ENCODE measurements around the gene DKK1. TPM values are rescaled to one million over a fixed set of nuclear protein-coding genes. Genes with fewer than 3 reads are reported as not detected.

Gene DKK1
- total RNA-seq = 10 to 100 TPM; 12.7 to 18.5 (median 15.8) TPM

GRCh38 chr10:52313933-52314821, at the start of gene DKK1:
TSS of gene DKK1 (plus strand) at chr10:52314281. CDS start at chr10:52314435, 154 bp downstream.
- Histone ChIP-seq H3K27ac (no peak within 1 kb of the TSS), H3K27me3 (peaks cover 32% of the 10 kb centered on the region)

GRCh38 chr10:52265131-52265926, 48.8 kb upstream of the DKK1 start:
- no peak overlapping the region for H3K4me3 ChIP-seq
- H3K27me3 ChIP-seq = no peaks in the 10 kb centered on the region
- no peaks in the 10 kb centered on the region for H3K9me3 ChIP-seq
- H3K27ac ChIP-seq = no peak overlapping the region
- DNase-seq (ENCODE audit: low spot score in 2 of 2) = no peak
- no peaks in the 10 kb centered on the region for H3K36me3 ChIP-seq
- 80% methylated on average over 3 of the region's 3 CpGs for WGBS
- no peak for TF ChIP-seq EP300 (IDR thresholded peaks at IDR 0.05)
- TF ChIP-seq POLR2A (IDR thresholded peaks at IDR 0.05) = no peak
- no peak for TF ChIP-seq POLR2AphosphoS5 (IDR thresholded peaks at IDR 0.05)
- TF ChIP-seq CTCF (IDR thresholded peaks at IDR 0.05) = no peak
- no peaks in the 10 kb centered on the region for H3K4me1 ChIP-seq

More at GRCh38 chr10:52313933-52314821, at the start of gene DKK1:
- Histone ChIP-seq H3K4me1 (peaks cover 19% of the 10 kb centered on the region), H3K4me3 (peak within 1 kb of the TSS; percentile 52), H3K36me3 (no peaks in the 10 kb centered on the region), H3K9me3 (no peaks in the 10 kb centered on the region)
- TF ChIP-seq POLR2AphosphoS5 (IDR thresholded peaks at IDR 0.05) (no peak), CTCF (IDR thresholded peaks at IDR 0.05) (peak in 1 of 2 donors; percentile 61), EP300 (IDR thresholded peaks at IDR 0.05) (no peak), POLR2A (IDR thresholded peaks at IDR 0.05) (peak in 1 of 2 donors; percentile 77)
- peak; percentile 86 for DNase-seq (ENCODE audit: low spot score in 2 of 2)
- WGBS = 2% methylated on average over 15 of the region's 55 CpGs

- H3K4me3 ChIP-seq = no peak overlapping the region
- DNase-seq (ENCODE audit: low spot score in 2 of 2) = no peak
- H3K27ac ChIP-seq = no peak overlapping the region
- H3K4me1 ChIP-seq = no peaks in the 10 kb centered on the region
- no peaks in the 10 kb centered on the region for H3K36me3 ChIP-seq
- WGBS = 79% methylated on average over 1 of the region's 1 CpG
- no peaks in the 10 kb centered on the region for H3K27me3 ChIP-seq
- no peak for TF ChIP-seq POLR2AphosphoS5 (IDR thresholded peaks at IDR 0.05)
- TF ChIP-seq CTCF (IDR thresholded peaks at IDR 0.05) = no peak
- TF ChIP-seq POLR2A (IDR thresholded peaks at IDR 0.05) = no peak
- TF ChIP-seq EP300 (IDR thresholded peaks at IDR 0.05) = no peak
- no peaks in the 10 kb centered on the region for H3K9me3 ChIP-seq
These were observed 47.2 kb upstream of the DKK1 start for GRCh38 chr10:52266858-52267257.

- Histone ChIP-seq H3K36me3 (no peaks in the 10 kb centered on the region), H3K27me3 (no peaks in the 10 kb centered on the region), H3K27ac (no peak overlapping the region), H3K4me3 (no peak overlapping the region), H3K9me3 (no peaks in the 10 kb centered on the region), H3K4me1 (no peaks in the 10 kb centered on the region)
- DNase-seq (ENCODE audit: low spot score in 2 of 2) = no peak
- TF ChIP-seq CTCF (IDR thresholded peaks at IDR 0.05) = no peak
- TF ChIP-seq EP300 (IDR thresholded peaks at IDR 0.05) = no peak
- no peak for TF ChIP-seq POLR2AphosphoS5 (IDR thresholded peaks at IDR 0.05)
- no peak for TF ChIP-seq POLR2A (IDR thresholded peaks at IDR 0.05)
- WGBS = 76% methylated on average over 2 of the region's 2 CpGs
These were observed 45.3 kb upstream of the DKK1 start for GRCh38 chr10:52268790-52269189.

GRCh38 chr10:52269233-52269632, 44.8 kb upstream of the DKK1 start:
- no peaks in the 10 kb centered on the region for H3K9me3 ChIP-seq
- H3K27ac ChIP-seq = no peak overlapping the region
- 80% methylated on average over 4 of the region's 4 CpGs for WGBS
- TF ChIP-seq POLR2A (IDR thresholded peaks at IDR 0.05) (no peak), CTCF (IDR thresholded peaks at IDR 0.05) (no peak)
- no peaks in the 10 kb centered on the region for H3K4me1 ChIP-seq
- no peak for DNase-seq (ENCODE audit: low spot score in 2 of 2)
- no peak overlapping the region for H3K4me3 ChIP-seq
- H3K36me3 ChIP-seq = no peaks in the 10 kb centered on the region
- no peaks in the 10 kb centered on the region for H3K27me3 ChIP-seq

Measured in suprapubic skin (tissue), 4 donors.